Eye (tissue), 1 donor: ENCODE results near the gene PPOX.

Experiments used
- DNase-seq: peaks from one replicate; pipeline ENCODE4 v3.0.0-alpha.2; 2015

The PPOX gene

DNA sequence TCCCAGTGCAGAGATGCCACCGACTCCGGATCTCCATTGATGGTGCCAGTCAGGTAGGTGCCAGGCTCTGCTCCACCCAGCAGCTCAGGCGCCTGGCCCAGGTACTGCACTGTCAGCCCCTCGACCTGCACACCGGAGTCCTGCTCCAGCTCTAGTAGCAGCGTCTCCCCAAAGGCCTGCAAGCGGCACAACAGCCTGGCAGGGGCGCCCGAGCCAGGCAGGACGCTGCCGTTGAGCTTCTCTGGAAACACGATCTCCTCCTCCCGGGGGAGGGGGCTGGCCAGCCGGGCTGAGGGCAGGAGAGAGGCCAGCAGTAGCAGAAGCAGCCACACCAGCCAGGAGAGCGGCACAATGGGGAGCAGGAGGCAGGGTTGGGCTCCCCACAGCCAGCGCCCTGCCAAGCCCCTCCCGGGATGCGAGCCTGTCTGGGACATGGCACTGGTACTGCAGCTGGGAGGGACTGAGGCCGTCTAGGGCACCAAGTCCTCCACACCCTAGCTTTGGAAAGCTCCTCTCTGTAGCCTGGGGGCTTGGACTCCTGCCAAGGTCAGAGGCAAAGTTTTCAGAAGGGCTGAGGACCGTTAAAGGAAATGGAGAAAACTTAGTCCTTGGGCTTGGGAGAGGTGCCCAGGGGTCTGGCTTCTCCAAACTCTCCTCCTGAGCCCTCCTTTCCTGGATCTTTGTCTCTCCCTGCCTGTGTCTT, 32.1 kb downstream of the PPOX start:
- DNase-seq, result peak; percentile 81

- peak; percentile 78 for DNase-seq
Measured at GRCh38 chr1:161198897-161199431, 32.7 kb downstream of the PPOX start, which contains the start of gene ADAMTS4. TSS of gene ADAMTS4 (minus strand) at chr1:161199054. CDS start at chr1:161198627, 427 bp downstream.

- no peak for DNase-seq
Measured at GRCh38 chr1:161199506-161200139, 33.4 kb downstream of the PPOX start.

DNA sequence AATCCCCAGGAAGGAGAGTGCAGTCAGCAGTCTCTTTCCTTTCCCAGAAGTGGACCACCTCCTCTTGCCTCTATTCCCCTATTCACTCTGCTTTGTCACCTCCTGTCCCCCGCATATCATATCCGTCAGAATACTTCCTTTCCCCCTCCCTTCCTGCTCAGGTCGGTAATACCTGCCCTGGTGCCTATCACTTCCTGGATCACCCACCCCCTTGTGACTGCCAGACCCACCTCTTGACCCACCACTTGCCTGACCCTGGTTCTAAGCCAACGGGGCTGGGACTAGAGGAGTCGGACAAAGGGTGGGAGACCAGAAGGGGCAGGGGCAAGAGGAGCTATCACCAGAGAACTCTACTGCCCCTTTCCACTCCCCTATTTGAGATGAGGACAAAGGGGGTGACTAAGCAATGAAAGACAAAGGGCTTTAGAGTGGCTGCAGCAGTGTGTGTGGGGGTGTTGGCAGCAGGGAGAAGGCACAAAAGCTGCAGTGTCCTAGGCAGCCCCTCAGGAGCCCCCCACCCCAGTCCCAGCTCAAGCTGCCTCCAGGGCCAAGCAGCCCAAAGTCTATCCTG, 34.3 kb downstream of the PPOX start:
- DNase-seq, result peak; percentile 12

GRCh38 chr1:161200992-161201835, 35.0 kb downstream of the PPOX start:
- peak; percentile 35 for DNase-seq

GRCh38 chr1:161201836-161202712, 35.8 kb downstream of the PPOX start, which contains the start of gene NDUFS2:
TSS of gene NDUFS2 (plus strand) at chr1:161202367. CDS start at chr1:161202386, 19 bp downstream.
- peak; percentile 99 for DNase-seq

DNA sequence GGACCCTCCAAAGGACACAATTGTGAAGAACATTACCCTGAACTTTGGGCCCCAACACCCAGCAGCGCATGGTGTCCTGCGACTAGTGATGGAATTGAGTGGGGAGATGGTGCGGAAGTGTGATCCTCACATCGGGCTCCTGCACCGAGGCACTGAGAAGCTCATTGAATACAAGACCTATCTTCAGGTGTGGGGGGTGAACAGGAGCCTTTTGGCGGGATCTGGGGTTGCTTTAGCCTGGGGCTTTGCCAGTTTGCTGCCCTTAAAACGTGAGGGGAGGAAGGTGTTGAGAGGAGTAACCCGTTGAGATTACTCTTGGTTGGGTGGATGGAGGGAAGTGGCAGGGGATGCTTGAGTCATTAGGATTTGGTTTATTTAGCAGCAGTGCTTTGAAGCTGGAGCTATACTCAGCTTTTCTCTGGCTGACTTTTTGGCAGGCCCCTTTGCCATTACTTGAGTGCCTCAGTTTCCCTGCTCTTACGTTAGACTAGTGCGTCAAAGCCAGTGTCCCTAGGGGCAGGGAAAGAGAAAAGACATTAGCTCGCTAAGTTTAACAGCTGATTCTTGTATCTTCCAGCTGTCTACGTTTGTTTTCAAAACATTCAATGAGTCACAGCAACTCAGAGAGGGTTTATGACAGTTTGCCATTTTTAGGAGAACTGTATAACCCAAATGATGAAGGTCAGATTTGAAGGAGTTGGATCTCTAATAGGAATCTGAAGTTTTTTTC, 40.4 kb downstream of the PPOX start:
- no peak for DNase-seq

DNA sequence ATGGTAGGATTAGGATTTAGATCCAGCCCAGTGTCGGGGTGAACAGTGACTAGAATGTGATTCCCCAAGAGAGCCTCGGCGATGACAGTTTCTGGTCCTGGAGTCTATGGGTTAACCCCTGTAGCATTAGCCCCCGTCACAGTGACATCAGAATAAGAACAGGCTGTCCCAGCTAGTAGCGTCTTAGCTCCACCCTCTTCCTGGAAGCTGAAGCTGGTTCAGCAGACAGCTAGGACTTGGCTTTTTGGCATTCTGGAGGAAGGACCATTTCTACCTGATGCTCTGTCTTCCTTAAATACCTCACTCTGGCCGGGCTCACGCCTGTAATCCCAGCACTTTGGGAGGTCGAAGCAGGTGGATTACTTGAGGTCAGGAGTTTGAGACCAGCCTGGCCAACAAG, 40.9 kb downstream of the PPOX start:
- DNase-seq, result no peak

GRCh38 chr1:161209790-161210409, 43.7 kb downstream of the PPOX start:
- peak; percentile 88 for DNase-seq

- no peak for DNase-seq
Measured at GRCh38 chr1:161214369-161214768, 48.1 kb downstream of the PPOX start.

- no peak for DNase-seq
Measured at GRCh38 chr1:161215076-161215475, 48.9 kb downstream of the PPOX start, which contains the start of gene FCER1G. TSS of gene FCER1G (plus strand) at chr1:161215295. CDS start at chr1:161215322, 27 bp downstream.

GRCh38 chr1:161216945-161217712, 50.9 kb downstream of the PPOX start:
- no peak for DNase-seq

DNA sequence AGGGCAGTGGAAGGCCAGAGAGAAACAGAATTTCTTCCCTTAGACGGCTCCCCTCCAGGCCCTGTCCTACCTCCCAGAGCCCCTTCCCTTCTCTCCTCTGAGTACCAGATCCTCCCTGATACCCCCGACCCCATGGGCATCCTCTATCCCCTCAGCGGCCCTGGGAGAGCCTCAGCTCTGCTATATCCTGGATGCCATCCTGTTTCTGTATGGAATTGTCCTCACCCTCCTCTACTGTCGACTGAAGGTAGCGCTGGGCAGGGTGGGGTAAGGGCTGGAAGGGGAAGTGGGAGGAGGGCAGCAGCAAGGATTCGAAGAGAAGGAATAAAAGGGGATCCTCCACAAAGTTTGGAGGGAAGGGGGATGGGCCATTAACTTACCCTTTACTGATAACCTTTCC, 51.6 kb downstream of the PPOX start:
- DNase-seq, result no peak

DNA sequence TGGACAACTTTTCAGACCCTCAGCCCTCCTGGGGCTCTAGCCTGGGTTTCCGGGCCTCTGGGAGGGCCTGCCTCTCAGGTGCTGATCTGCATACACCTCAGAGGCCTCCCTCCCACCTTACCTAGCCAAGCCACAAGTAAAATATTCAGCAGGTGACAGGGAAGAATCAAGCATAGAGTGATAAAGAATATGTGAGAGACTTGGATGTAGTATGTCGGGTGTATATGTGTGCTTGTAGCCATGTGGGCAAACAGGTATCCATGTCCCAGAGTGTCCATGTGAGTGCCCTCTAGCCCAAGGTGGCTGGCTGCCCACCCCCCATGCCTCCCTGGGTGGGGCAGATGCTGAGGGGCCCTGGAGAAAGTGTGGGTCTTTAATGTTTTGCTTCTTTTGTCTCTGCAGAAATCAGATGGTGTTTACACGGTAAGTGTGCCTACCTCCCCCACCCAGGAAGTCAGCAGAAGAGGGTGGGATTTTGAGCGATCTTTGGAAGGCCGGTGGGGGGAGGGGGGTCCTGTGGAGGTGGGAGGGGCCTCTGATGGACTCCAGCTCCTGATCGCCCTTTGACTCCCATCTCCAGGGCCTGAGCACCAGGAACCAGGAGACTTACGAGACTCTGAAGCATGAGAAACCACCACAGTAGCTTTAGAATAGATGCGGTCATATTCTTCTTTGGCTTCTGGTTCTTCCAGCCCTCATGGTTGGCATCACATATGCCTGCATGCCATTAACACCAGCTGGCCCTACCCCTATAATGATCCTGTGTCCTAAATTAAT, 52.3 kb downstream of the PPOX start:
- DNase-seq, result no peak

DNA sequence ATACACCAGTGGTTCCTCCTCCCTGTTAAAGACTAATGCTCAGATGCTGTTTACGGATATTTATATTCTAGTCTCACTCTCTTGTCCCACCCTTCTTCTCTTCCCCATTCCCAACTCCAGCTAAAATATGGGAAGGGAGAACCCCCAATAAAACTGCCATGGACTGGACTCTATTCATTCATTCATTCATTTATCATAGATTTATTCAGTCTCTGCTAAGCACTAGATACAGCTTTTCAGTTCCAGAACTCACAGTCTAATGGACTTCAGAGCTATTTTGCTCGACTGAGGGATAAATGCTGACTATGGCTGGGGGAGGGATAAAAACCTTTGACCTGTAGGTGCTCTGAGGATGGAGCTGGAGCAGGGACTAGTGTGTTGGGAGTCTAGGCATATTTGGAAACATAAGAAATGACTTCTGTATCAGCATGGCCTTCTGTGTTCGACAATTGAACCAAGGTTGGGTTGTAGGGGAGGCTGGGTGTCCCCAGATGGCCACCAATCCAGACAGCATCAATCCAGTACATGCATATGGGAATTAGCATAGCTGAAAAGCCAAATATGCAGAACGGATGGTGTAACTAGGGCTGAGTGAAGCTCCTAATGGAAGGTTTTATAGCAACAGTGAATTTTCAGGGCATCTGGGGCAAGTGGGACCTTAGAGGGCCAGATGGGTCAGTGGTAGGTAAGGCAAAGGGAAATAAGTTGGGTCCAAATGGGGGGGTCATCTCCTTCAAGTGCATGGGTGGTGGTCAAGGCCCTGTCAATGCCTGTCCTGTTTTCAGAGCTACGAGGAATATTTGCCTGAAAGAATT, 53.1 kb downstream of the PPOX start:
- DNase-seq, result no peak

DNA sequence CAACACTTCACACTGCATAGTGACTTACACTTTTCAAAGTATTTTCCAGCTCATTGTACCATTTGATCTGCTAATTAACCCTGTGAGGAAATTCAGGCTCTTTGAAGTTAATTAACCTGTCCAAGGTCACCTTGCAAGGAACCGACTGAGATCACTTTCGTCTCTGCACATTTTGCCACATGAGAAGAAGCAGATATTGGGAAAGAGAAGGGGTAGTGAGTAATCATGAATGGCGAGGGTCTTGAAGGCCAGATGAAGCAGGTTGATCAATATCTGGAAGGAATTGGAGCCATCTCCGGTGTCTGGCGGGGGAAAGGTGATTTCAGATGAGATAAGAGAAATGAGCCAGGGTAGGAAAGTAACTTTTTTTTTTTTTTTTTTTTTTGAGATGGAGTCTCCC, 53.8 kb downstream of the PPOX start:
- DNase-seq, result no peak
